ENCODE data around the gene RSAD1.

GRCh38 chr17:50476545-50477315 is 1.9 kb upstream of the RSAD1 start:
- TF ChIP-seq CTCF (IDR thresholded peaks at IDR 0.05; ENCODE audit: low read length) (no peak), EZH2phosphoT487 (IDR thresholded peaks at IDR 0.05; ENCODE audit: low read length) (no peak)
